GM06990 (cell line): ENCODE results near the gene TCN2.

Source experiments
- DNase-seq: peaks from one replicate; pipeline ENCODE4 v3.0.0-alpha.2; 2011; ENCODE audit not compliant: insufficient read length; ENCODE audit errors: extremely low read depth
- H3K27me3 ChIP-seq: replicated peaks from 2 replicates; pipeline ENCODE4 v1.6.0; 2011; ENCODE audit warnings: low read length; ENCODE audit not compliant: control insufficient read depth, insufficient read depth
- H3K36me3 ChIP-seq: 2 replicates; pipeline ENCODE4 v1.5.1; 2011; ENCODE audit warnings: low read length; ENCODE audit not compliant: control insufficient read depth, insufficient read depth
- H3K4me3 ChIP-seq: replicated peaks from 2 replicates; pipeline ENCODE4 v1.5.1; 2011; ENCODE audit warnings: low read depth, mild to moderate bottlenecking, control low read depth, low read length
- TF ChIP-seq, protein P1 (sequence below): IDR thresholded peaks from 2 replicates; pipeline ENCODE4 v1.5.1; 2011; ENCODE audit warnings: low read length, control low read depth, mild to moderate bottlenecking, inconsistent platforms; ENCODE audit not compliant: insufficient read depth, poor library complexity, severe bottlenecking

The TCN2 gene

DNA sequence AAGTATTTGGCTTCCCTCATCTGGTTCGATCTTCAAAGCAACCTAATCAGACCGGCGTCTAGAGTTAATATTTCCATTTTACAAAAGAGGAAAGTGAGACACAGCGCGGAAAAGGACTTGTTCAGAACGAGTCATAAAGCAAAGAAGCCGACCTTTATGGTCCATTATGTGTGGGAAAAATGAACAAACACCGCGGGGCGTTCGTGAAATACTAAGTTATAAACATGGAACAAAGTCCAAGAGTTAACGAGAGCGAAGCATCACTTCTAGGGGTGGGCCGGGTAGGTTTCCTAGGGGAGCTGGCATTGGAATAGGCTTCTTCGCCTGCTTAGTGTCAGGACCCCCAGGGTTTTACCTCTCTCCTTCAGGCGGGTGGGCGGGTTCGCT lies 60.1 kb downstream of the TCN2 start:
- TF ChIP-seq, protein P1, sequence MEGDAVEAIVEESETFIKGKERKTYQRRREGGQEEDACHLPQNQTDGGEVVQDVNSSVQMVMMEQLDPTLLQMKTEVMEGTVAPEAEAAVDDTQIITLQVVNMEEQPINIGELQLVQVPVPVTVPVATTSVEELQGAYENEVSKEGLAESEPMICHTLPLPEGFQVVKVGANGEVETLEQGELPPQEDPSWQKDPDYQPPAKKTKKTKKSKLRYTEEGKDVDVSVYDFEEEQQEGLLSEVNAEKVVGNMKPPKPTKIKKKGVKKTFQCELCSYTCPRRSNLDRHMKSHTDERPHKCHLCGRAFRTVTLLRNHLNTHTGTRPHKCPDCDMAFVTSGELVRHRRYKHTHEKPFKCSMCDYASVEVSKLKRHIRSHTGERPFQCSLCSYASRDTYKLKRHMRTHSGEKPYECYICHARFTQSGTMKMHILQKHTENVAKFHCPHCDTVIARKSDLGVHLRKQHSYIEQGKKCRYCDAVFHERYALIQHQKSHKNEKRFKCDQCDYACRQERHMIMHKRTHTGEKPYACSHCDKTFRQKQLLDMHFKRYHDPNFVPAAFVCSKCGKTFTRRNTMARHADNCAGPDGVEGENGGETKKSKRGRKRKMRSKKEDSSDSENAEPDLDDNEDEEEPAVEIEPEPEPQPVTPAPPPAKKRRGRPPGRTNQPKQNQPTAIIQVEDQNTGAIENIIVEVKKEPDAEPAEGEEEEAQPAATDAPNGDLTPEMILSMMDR = no peak

DNA sequence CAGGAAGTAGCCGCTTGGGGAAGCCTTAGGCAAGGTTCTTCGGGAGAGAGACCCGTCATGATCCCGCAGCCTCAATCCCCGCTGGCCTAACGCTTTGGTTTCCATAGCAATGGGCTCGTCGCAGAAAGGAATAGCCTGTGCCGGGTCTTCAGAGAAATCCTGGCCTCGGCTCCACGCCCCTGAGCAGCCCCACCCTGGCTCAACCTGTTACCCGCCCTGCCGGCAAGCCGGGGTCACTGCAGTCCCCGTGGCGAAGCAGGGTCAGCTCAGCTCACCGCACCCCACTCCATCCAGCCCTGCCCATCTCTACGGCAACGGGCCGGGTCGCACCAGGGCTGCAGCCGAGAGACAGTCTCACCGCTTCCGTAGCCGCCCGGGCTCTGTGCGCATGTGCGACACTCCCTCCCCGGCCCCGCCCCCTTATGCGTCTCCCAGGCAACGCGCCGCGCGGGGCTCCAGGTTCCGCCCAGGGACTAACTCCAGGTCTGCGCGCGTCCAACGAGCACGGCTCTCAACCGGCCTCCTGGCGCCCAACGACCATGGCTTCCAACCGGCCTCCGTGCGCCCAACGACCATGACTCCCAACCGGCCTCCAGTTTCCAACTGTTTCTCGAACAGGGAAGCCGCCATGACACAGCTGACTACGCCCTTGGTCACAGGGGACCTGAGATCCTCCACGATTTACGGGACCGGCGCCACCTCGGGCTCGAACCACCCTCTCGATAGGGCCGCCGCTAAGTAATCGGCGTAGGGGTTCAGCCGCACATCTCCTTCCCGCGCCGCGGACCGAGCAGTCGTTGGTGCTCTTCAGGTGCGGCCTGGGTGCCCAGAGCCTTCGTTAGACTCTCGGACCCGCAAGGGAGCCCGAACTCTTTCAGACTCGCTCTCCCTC lies 60.8 kb downstream of the TCN2 start, which contains the start of gene DUSP18:
TSS of gene DUSP18 (minus strand) at position 382 of the 892 bp plus-strand sequence. CDS start 3,872 bp downstream, outside the sequence.
- peak within 1 kb of the TSS; percentile 82 for H3K4me3 ChIP-seq
- peak; percentile 92 for DNase-seq
- TF ChIP-seq, protein P1 = peak; percentile 24
- H3K27me3 ChIP-seq = no peaks in the 10 kb centered on the region
- H3K36me3 ChIP-seq = no peaks in the 10 kb centered on the region; the same call in 1 of the 2 replicates

More for the DNA sequence above, 60.1 kb downstream of the TCN2 start:
- peak overlapping the region; percentile 82 for H3K4me3 ChIP-seq
- no peaks in the 10 kb centered on the region for H3K27me3 ChIP-seq
- no peaks in the 10 kb centered on the region; the same call in 1 of the 2 replicates for H3K36me3 ChIP-seq
- DNase-seq = no peak

DNA sequence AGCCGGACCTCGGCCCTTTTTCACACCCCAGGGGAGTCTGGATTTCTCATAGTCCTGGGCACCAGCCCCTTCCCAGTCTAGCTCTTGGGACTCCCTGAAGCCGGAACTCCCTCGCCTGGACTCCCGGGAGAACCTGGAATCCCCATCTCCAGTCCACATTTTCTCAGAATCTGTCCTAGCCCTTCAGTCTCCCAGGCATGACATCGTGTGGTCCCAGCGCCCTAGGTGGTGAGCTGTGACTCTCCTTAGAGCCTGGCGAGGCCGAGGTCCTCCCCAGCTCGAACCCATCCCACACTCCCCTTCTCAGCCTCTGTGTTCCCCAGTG lies 61.4 kb downstream of the TCN2 start:
- no peak for DNase-seq
- Histone ChIP-seq H3K27me3 (no peaks in the 10 kb centered on the region), H3K4me3 (peak overlapping the region; percentile 82), H3K36me3 (no peaks in the 10 kb centered on the region; the same call in 1 of the 2 replicates)
- TF ChIP-seq, protein P1 = no peak

DNA sequence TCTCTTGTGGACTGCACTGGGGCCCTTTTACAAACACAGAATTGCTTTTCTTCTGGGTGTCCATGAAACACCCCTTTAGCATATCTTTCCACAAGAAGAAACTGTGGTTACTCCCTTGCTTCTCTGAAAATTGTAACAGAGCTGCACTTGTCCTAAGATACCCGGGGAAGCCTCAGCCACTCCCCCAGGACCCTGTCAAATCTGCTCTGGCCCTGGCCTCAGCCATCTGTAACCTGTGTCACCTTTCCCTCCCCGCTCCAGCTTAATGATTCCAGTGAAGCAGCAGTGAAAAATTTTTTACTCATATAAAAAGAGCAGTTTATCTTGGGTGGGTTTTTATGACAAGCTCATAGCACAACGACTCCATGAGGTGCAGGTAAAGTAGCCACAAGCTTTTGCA lies 64.1 kb downstream of the TCN2 start:
- no peaks in the 10 kb centered on the region for H3K27me3 ChIP-seq
- TF ChIP-seq, protein P1 = no peak
- H3K36me3 ChIP-seq = no peaks in the 10 kb centered on the region
- DNase-seq = no peak
- H3K4me3 ChIP-seq = no peak overlapping the region

DNA sequence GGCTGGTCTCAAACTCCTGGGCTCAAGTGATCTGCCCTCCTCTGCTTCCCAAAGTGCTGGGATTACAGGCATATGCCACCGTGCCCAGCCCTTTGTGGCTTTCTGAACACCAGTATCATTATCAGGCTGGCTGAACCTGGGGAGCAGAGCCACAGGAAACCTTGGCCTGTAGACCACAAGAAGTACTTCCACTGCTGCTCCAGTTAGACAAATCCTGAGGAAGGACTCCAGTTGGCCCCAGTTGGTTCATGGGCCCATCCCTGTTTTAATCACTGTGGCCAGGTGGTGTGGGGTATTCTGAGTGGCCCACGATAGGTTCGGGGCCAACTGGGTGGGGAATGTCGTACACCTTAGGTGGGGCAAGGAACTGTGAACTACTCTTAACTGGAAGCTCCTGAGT lies 66.2 kb downstream of the TCN2 start:
- Histone ChIP-seq H3K4me3 (no peak overlapping the region), H3K36me3 (no peaks in the 10 kb centered on the region), H3K27me3 (no peaks in the 10 kb centered on the region)
- TF ChIP-seq, protein P1 = no peak
- no peak for DNase-seq
